Measurements from ENCODE around the gene KAZN.

Gene KAZN

DNA sequence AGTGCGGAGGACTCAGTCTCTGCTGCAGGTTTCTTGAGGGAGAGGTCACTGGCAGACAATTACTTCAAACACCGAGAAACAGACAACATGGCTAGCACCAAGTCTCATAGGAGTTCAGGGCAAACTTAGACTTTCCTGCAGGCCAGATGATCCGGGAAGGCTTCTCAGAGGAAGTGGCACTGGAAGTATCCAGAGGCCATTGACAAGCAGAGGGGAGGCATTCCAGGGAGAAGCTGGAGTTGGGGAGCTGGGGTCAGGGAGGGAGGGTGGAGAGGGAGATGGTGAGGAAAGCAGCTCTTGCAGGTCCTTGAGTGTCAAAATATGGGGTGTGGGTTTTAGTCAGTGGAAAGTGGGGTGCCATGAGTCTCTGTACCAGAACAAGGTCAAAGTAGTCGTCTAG lies 147.9 kb downstream of the KAZN start:
- no peak for DNase-seq

DNA sequence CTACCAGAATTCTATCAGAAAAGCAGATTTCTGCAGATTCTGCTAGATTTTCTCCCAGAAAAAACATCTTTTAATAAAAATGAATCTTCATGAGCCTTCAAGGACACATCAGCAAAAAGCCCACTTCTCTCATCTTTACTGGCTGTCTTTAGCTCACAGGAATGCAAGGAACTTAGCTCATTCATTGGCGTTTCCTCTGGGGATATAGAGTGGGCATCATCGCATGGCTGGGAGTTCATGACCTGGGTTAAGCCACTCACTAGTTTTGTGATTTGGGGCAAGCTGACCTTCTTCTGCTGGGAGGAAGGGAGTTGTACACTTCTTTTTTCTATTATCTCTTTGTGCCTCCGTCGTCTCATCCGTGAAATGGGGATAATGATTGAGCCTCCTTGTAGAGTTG lies 149.7 kb downstream of the KAZN start:
- no peak for DNase-seq

DNA sequence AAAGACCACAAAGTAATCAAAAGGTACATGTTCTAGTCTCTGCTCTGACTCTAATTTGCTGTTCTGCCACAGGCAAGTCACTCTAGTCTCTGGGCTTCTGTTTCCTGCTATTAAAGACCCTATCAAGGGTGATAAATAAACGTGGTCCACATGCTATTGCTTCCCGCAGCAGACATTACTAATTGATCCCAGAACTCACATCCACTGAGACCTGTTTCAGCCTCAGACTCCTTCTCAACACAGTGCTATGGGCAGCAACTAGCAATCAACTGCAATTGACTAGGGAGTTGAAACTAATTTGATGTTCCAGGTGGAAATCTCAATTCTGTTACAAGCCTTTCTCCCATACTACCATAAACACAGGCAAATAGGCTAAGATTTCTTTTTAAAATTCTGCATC lies 150.5 kb downstream of the KAZN start:
- DNase-seq: no peak

DNA sequence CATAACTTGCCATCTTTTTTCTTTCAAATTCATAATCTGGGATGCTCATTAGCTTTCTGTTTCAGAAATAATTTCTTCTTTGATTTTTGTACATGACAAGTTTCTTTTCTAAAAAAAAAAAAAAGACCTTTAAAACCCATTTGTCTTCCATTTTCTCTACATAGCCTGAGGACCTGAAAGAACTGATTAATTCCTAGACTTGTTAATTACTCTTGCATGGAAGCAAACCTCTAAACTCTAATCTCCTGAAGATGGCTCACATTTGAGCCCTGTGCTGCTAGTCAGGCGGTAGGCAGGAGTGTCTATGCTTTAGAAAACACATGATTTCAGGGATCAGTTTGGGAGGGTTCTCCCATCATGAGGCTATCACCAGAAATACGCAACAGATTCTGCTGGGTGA lies 152.0 kb downstream of the KAZN start:
- DNase-seq: no peak

DNA sequence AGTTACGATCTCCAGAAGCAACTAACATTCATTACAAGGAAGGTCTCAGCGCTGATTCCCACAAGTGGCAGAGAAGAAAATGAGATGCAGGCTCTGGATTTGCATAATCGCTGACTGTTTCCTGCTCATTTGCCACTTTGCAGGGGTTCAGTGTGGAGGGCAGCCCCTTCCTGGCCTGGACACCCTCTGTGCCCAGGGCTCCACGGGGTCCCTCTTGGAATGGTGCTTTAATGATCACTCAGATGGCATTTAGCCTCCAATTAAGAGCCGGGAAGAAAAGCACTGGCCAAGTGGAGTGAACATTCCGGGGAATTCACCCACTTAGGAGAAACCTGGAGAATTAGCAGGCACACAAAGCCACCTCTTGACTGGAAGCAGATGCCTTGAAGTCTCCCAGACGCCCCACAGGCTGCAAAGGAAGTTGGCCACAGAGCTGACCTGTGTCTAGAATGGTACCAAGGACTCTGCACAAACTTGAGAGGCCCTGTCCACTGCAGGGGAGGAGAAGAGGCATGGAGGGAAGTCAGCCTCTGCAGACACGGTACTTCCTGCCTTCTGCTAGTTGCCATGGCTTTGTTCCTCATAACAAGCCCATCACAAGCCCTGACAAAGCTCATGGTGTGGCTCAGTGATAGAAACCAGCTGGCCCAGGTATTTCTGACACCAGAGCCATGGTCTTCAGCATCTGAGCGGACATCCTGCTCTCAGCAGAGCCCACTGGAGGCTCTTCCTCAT lies 157.2 kb downstream of the KAZN start:
- DNase-seq: no peak

DNA sequence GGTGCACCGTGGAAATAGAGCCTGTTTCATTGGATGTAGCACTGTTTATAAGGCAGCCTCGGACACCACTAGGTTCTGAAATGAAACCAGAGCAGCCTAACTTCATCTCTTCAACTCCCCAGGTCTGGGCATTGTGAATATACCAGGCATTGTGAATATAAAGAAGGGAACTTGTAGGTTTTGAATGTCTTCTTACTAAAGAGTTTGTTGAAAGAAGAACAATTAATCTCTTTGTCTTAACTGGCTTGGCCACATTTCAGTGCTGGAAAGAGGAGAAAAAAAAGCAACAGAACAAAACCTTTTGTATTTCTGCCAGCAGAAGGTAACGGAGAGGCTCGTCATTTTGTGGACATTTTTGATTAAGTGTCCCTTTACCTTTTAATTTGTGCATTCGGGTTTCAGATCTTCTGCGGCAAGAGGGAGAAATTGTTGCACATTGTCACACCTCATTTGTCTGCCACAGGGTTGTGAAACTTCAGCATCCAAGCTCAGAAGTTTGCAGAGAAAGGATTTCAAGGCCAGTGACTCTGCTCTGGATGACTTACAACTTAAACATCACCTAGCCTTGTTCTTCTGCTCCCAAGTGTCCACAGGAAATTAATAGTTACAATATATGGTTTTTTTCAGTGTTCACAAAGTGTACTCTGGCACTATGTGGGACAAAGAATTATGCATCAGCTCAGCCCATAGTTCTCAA lies 158.3 kb downstream of the KAZN start:
- no peak for DNase-seq

DNA sequence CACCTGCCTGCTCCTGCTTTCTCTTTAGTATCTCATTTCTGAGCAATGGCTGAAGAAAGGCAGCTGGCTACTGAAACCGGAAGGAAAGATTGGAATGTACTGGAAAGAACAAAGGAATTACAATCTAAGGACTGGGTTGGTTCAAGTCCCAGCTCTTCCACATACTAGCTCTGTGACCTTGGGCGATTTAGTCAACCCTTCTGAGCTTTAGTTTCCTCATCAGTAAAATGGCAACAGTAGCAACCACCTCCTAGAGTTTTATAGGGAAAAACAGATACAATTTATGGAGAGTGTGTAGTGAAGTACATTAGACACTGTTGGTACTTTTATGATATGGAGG lies 158.8 kb downstream of the KAZN start:
- no peak for DNase-seq

DNA sequence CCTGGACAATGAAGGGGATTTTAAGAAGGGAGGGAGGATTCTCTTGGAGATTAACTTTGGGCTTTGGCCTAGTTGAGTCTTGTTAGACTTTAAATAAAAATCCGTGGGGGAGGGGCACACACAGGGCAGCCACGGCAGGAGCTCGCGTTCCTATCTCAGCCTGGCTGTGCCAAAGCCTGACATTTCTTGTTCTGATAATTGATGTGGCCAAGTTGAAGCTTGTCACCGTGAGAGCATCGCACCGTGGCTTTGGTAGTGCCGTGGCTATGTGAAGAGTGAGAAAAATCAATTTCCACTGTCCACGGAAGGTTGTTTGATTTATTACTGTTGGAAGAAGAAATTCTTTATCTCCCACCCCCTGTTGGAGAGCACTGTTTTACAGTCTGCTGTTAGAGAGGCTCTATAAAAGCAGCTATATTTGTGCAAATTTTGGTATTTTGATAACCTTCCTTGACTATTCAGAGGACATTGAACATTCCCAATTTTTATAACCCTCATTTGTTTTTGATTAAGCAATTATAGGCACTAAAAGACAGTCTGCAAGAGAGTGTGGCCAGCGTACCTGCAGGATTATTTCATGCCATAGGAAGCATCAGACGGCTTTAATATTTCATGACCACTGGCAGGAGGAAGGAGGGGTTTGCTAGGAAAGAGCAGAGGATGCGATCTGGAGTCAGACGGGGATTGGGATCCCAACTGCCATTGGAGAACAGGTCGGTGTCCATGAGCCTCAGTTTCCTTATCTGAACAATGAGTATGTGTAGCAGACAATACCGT lies 160.7 kb downstream of the KAZN start:
- no peak for DNase-seq

DNA sequence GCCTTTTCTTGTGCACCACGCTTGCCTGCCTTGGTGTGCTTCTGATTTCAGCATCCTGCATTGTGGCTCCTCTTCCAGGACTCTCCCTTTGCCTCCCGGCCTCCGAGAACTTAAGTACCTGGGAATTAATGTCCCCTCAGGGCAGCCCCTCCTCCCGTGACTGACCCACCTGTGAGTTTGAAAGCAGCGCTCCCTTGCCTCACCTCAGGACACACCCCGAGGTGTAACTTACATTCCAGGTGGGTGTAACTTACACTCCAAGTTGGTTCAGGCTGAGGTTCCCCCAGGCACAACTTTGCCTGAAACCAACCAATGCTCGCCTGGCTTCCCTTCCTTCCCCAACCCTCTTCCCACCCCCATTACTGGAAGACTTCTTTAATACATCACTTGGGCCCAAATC lies 161.4 kb downstream of the KAZN start:
- no peak for DNase-seq

DNA sequence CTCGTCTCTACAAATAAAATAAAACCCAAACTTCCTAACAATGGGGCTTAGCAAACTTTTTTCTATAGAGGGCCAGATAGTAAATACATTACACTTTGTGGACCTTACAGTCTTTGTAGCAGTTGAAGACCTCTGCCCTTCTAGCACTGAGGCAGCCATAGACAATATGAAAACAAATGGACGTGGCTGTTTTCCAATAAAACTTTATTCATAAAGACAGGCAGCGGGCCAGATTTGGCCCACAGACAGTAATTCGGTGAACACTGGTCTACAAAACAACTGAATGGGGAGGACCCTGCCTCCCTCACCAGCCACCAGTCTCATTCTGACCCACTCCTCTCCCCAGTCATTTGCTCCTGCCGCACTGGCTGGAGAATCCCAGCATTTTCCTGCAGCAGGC lies 162.3 kb downstream of the KAZN start:
- DNase-seq: no peak

DNA sequence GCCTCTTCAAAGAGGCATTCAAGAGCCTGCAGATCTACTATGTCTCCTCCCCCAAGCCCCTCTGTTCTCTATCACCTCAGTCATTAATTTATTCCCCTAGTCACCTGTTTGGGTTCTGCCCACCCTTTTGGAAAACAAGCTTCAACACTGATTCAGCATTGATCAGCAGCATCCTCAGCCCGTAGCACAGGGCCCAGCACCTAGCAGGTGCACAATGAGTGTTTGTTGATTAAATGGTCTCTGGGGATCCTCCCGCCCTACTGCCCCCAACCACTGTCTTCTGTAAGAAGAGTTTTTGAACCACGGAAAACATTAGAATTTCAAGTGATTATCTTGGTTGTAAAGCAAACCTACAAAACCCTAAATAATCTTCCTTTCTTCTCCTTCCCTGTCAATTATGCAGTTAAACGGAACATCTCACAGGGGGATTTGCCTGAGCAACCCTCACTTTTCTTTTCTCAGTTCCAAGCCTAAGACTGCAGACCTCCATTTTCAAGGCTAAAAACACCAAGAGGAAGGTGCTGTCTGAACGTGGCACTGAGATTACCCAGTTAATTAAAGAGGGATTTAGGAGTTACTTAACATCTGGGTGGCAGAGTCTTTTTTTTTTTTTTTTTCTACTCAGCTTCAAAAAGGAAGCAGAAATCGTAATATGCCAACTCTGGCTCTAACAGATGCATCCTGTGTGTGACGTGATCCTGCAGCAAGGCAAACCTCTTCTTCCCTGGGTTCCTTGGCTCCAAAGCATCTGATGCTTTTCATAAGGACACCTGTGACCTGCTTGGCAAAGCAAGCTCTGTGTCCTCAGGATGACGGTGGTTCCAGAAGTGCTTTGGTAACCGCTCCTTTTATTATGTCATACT lies 163.0 kb downstream of the KAZN start:
- DNase-seq: no peak

DNA sequence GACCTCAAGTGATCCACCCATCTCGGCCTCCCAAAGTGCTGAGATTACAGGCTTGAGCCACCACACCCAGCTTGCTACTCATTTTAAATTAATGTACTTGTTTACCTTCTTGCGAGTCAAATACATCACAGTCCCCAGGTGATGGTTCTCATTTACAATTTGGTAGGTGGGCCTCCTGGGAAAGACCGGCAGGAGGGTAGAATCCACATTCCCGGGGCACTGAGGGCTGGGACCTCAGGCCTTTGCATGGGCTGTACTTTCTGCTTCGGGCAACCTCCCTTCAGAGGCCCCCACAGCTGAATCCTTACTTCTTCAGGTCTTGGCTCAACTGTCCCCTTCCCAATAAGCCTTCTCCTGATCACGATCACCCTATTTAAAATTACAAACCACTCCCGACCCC lies 165.5 kb downstream of the KAZN start:
- DNase-seq: no peak

DNA sequence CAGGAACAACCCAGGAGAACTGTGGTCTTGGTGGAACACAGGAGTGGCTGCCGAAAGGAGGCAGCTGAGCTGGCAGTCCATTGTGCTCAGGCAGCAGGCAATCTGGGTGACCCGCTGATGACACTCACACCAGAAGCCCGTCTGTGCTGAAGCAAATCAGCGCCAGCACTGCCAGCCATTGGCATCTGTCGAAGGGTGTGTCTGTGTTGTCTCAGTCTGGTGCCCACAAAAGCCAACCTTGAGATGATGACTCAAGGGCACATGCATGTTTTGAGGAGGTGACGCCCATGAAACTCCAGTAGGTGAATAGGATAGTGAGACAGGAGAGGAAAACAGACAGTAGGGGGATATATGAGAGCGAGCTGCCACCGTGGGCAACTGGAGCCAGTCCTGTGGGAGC lies 167.3 kb downstream of the KAZN start:
- DNase-seq: no peak

DNA sequence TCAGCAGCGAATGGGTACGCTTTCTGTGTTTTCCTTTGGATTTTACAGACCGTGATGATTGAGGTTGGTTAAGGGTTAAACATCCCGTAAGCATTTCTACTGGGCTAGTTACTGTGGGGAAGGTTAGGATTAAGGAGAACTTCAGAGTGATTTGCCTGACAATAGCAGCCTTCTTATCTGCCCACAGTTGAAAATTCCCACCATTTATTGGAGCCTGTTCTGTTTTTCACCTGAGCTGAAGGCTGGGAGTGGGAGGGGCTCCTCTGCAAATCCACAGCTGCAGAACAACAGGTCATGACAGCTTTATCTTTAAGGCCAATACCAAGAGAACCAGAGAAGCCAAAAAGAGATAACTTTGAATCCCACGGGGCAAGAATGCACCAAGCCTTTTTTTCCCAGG lies 168.6 kb downstream of the KAZN start:
- no peak for DNase-seq

DNA sequence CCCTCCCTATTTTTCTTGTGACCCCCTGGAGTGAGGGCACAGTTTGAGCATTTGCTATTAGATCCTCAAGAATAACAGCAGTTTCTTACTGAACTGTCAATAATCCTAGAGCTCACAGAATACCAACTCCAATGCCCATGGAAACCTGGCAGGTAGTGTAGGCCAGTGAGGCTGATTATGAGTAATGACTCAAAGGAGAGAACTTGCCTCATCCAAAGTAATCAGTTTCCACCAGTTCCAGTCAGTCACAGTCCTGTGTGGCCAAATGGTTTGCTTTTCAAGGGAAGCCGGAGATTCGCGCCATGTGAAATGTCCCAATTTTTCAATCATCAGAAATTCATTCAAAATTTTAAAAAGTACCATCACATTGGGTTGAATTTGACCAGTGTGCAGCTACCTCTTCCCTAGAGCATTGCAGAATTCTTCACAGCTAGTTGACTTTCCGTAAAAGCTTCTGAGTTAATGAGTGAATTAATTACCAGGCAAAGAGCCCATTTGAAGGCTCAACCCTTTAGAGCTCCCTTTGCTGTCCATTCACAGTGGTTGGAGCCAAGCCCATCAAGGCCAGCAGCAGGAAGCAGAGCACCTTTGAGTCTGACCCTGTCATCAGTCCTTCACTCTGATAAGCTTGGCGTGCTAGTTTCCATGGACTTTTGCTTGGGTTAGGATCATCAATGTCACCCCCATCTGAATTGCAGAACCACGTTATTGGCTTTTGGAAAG lies 170.3 kb downstream of the KAZN start:
- no peak for DNase-seq

DNA sequence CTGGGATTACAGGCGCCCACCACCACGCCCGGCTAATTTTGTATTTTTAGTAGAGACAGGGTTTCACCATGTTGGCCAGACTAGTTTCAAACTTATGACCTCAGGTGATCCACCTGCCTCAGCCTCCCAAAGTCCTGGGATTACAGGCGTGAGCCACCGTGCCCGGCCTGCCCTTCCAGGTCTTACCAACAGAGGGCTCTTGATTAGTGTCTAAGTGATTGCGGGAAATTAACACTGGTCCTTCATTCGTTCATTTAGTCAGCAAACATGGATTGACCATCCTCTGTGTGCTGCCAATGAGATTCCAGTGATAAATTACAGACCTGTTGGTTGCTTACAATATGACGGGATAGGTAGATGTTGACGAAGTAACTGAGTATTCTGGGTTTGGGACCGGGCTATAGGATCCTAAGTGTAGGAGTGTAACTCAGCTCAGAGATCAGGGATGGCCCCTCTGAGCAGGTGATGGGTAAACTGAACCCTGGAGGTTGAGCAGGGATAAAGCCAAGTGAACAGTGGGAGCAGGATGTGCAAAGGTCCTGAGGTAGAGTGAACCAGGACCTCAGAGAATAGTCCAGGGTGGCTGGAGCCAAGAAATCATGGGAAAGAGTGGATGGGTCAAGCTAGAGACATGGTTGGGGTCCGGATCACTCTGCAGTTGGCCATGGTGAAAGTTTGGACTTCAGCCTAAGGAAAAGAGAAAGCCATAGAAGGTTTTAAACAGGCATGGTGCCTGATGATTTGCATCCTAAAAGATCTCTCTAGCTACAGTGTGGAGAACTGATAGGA lies 171.2 kb downstream of the KAZN start:
- no peak for DNase-seq

DNA sequence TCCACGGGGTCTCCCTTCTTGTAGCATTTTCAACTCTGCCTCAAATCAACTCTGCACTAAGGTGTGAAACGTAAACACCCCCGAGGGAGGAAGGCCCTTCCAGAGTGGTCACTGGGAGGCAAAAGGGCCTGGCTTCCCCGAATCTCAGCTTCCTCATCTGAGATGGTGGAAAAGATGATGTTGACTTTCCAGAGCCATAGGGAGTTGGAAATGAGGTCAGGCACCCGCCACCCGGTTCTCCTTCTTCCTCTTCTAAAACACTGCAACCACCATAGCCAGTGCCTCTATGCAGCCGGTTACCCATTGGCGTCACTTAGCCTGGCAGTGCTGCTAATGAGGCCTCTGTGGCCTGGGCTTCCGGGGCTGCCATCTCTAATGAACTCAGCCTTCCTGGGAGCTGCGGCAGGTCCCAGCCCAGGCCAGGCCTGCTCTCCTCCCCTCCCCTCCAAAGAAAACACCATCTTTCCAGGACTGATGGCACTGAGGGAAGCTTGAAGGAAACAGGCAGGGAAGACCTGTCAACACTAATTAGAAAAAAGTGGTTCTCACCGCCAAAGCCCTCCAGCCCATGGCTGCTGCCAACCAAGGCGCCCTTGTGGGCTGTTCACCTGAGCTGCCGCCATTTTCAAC lies 175.0 kb downstream of the KAZN start:
- no peak for DNase-seq

DNA sequence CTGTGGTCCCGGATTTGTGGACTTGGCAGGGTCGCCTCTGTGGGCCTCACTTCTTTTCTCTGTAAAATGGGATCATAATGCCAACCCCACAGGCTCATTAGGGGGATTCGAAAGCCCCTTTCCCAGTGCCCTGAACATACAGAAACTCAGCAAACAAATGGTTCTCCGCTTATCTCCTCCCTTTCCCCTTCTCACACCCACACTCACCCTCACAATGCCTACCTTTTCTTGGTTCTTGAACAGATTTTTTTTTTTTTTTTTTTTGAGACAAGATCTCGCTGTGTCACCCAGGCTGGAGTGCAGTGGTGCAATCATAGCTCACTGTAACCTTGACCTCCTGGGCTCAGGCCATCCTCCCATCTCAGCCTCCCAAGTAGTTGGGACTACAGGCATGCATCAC lies 175.7 kb downstream of the KAZN start:
- no peak for DNase-seq

DNA sequence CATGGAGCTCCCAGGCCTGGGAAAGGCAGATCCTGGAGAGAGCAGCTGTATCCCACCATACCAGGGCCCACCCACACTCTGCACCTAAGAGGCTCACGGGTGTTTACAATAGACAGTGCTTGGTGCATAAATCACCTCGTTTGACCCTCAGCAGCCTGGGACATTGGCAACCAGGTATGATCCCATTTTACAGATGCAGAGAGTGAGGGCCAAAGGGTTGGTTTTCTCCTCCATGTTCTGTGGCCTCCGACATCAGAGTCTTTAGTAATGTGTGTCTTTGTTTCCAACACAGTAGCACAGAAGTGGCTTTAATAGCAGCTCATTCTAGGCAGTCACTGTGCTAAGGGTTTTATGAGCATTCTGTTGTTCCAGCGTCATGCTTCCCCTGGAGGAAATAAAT lies 176.5 kb downstream of the KAZN start:
- DNase-seq: no peak

DNA sequence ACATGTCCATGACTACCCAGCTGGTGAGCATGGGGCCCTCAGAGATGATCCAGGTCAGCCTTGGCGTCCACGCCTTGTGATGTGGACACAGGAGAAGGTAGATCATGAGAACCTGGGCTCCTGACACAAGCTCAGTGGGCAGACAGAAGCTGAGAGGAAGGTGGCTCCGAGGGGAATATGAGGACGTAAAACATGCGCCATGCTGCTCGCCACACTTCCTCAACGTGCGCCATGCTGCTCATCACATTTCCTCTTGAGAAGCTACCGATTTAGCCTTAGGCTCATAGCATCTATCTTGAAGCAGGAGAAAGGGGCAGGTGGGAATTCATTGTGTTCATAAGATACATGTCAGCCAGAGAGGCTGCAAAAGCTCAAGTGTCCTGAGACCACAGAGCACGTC lies 176.9 kb downstream of the KAZN start:
- DNase-seq: no peak

Data from CD4-positive, alpha-beta T cell treated with Interleukin-10 for 1 hour (primary cell).